GM10266 (cell line): ENCODE data around the gene PPP3CA.

ENCODE experiments used
- DNase-seq: peaks from one replicate; pipeline ENCODE4 v3.0.0; 2012; ENCODE audit errors: extremely low spot score
- CTCF ChIP-seq: IDR thresholded peaks from 2 replicates; pipeline ENCODE4 v1.5.1; 2012; ENCODE audit warnings: mild to moderate bottlenecking, low read depth; ENCODE audit not compliant: control insufficient read depth, insufficient read depth; ENCODE audit errors: missing control alignments

The PPP3CA gene

GRCh38 chr4:101355767-101356702 is 8.7 kb upstream of the PPP3CA start:
- no peak for DNase-seq

GRCh38 chr4:101355246-101355645 is 7.9 kb upstream of the PPP3CA start:
- peak; percentile 40 for DNase-seq
- TF ChIP-seq CTCF = no peak

More at GRCh38 chr4:101355767-101356702, 8.7 kb upstream of the PPP3CA start:
- TF ChIP-seq CTCF = no peak

GRCh38 chr4:101349801-101350064 is 2.4 kb upstream of the PPP3CA start:
- TF ChIP-seq CTCF = no peak
- no peak for DNase-seq

- no peak for DNase-seq
- no peak for TF ChIP-seq CTCF
Observed at GRCh38 chr4:101348995-101349800, 1.9 kb upstream of the PPP3CA start.

- no peak for DNase-seq
- TF ChIP-seq CTCF = no peak
Observed at GRCh38 chr4:101348367-101348827, 1.1 kb upstream of the PPP3CA start.

GRCh38 chr4:101347557-101348366 is 436 bp upstream of the PPP3CA start:
- TF ChIP-seq CTCF = peak; percentile 2
- peak; percentile 99 for DNase-seq
